Tibial nerve (tissue), 4 donors: Measurements from ENCODE around the gene SRSF4. TPM values are rescaled to one million over a fixed set of nuclear protein-coding genes. Genes with fewer than 3 reads are reported as not detected.

ENCODE experiments used
- DNase-seq, 2 donors: peaks; one replicate each; pipeline ENCODE4 v3.0.0-alpha.2; 2019; ENCODE audit warnings: low spot score in 2 of 2
- H3K27ac ChIP-seq, 4 donors: fragments of 200-600 bp; sonication (generic) in 3 of 4; one replicate each; pipeline ENCODE4 v1.5.1; 2017 to 2019; ENCODE audit warnings: mild to moderate bottlenecking in 1 of 4
- H3K27me3 ChIP-seq, 2 donors: fragments of 200-600 bp; sonication (generic) in 1 of 2; one replicate each; pipeline versions ENCODE4 v1.5.1 to v1.6.0; 2017 to 2019
- H3K36me3 ChIP-seq, 3 donors: fragments of 200-600 bp; sonication (generic); one replicate each; pipeline ENCODE4 v1.5.1; 2018 to 2019
- H3K4me1 ChIP-seq, 4 donors: fragments of 200-600 bp; sonication (generic) in 3 of 4; one replicate each; pipeline ENCODE4 v1.5.1; 2017 to 2019
- H3K4me3 ChIP-seq, 4 donors: fragments of 200-600 bp; sonication (generic) in 3 of 4; one replicate each; pipeline ENCODE4 v1.5.1; 2017 to 2019; ENCODE audit warnings: mild to moderate bottlenecking in 1 of 4, moderate library complexity in 1 of 4
- H3K9me3 ChIP-seq, 4 donors: fragments of 200-600 bp; sonication (generic) in 3 of 4; one replicate each; pipeline ENCODE4 v1.5.1; 2017 to 2019
- EP300 ChIP-seq, 2 donors: sonication (generic); formaldehyde crosslinking; IDR thresholded peaks; one replicate each; pipeline ENCODE4 v1.6.1; 2017; ENCODE audit warnings: antibody characterized with exemption in 2 of 2, mild to moderate bottlenecking in 1 of 2
- POLR2A ChIP-seq, 2 donors: fragments of 450-650 bp; IDR thresholded peaks; one replicate each; pipeline ENCODE4 v1.6.1; 2017; ENCODE audit warnings: antibody characterized with exemption in 2 of 2, mild to moderate bottlenecking in 2 of 2, moderate library complexity in 2 of 2
- WGBS, 2 donors: methylation state at CpG; one replicate each; pipeline ENCODE4 v1.1.5; 2018; 5-methylcytosine and 5-hydroxymethylcytosine counted together
- total RNA-seq, 4 donors: library from RNA; depleted of rRNA; stranded (reverse); fragments of >200 nt; gene quantifications; one replicate each; pipeline ENCODE4 v1.1.0, GENCODE V29; 2016
- TF ChIP-seq, protein P1 (sequence below), 5 experiments: fragments of 200-600 bp in 3 of 5; fragments of 450-650 bp in 2 of 5; sonication (generic) in 3 of 5; IDR thresholded peaks; one replicate each; pipeline ENCODE4 v1.5.1; 2016 to 2019; ENCODE audit warnings: antibody characterized with exemption in 5 of 5, mild to moderate bottlenecking in 3 of 5, moderate library complexity in 2 of 5

SRSF4 gene
- total RNA-seq, 4 donors from 2014 or later = 63.4 to 75.9 (median 69.1) TPM

DNA sequence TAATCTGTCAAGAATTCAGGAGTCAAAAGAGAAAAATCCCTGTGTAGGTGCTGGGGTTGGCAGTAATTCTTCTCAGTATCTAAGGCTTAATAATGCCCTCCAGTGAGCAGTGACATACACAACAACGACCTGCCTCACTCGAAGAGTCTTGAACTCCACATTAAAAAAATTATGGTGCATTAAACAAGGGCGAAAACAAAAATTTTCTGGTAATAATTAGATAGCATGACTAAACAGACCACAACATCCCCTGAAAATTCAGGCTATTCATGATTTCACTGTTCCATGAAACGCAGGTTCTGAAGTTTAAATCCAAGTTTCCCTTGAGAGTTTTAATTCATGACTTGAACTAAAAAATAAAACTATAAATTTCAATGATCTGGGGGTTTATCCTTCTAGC, 5.1 kb downstream of the SRSF4 start:
- TF ChIP-seq, protein P1, sequence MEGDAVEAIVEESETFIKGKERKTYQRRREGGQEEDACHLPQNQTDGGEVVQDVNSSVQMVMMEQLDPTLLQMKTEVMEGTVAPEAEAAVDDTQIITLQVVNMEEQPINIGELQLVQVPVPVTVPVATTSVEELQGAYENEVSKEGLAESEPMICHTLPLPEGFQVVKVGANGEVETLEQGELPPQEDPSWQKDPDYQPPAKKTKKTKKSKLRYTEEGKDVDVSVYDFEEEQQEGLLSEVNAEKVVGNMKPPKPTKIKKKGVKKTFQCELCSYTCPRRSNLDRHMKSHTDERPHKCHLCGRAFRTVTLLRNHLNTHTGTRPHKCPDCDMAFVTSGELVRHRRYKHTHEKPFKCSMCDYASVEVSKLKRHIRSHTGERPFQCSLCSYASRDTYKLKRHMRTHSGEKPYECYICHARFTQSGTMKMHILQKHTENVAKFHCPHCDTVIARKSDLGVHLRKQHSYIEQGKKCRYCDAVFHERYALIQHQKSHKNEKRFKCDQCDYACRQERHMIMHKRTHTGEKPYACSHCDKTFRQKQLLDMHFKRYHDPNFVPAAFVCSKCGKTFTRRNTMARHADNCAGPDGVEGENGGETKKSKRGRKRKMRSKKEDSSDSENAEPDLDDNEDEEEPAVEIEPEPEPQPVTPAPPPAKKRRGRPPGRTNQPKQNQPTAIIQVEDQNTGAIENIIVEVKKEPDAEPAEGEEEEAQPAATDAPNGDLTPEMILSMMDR (IDR thresholded peaks at IDR 0.05) = no peak
- TF ChIP-seq POLR2A (IDR thresholded peaks at IDR 0.05) (no peak), EP300 (IDR thresholded peaks at IDR 0.05) (no peak)
- Histone ChIP-seq H3K27me3 (no peaks in the 10 kb centered on the region), H3K9me3 (no peaks in the 10 kb centered on the region), H3K4me3 (no peak overlapping the region), H3K27ac (peak overlapping the region in 2 of 4 donors; percentile 3 to 61), H3K4me1 (peaks cover 0 to 61% (median 50%) of the 10 kb centered on the region in 4 donors), H3K36me3 (peaks cover 0 to 5% (median 0%) of the 10 kb centered on the region in 3 donors)
- 18 to 26% methylated on average over 4 of the region's 4 CpGs for WGBS, 2 donors
- DNase-seq = no peak

DNA sequence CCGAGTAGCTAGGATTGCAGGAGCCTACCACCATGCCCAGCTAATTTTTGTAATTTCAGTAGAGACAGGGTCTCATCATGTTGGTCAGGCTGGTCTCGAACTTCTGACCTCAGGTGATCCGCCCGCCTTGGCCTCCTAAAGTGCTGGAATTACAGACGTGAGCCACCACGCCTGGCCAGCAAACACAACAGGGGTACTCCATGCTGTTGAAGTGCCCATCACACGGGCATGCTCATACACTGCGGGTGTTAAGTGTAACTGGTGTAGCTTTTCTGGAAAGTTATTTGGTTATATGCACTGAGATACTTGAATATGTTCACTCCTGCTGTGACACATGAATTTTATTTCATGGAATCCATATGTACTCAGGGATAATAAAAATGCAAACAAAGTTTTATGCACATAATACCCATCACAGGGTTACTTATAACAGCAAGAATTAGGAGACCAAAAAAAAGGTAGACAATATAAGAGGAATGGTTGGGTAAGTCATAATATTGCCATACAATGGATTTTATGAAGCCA, 9.2 kb downstream of the SRSF4 start:
- no peak for DNase-seq
- 93 to 94% methylated on average over 8 of the region's 8 CpGs for WGBS, 2 donors

DNA sequence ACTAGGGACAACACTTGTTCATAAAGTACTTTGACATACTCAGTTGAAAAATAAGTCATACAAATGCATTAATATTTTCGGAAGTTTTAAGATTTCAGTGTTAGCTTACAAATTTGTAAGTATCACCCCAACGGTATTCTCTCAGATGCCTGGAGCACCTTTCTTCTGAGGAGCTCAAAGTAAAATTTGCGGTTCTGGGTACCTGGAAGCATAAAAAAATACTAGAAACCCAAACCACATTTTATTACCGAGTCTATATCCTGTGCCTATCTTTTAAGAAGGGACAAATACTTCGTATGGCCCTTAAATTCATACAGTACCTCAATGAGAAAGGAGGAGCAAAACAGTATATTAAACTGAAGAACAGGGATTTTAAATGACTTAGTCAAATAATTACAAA, 10.2 kb downstream of the SRSF4 start:
- Histone ChIP-seq H3K36me3 (peaks cover 0 to 21% (median under 1%) of the 10 kb centered on the region in 3 donors), H3K9me3 (no peaks in the 10 kb centered on the region), H3K27me3 (no peaks in the 10 kb centered on the region), H3K4me1 (peaks cover 0 to 58% (median 32%) of the 10 kb centered on the region in 4 donors), H3K27ac (no peak overlapping the region), H3K4me3 (no peak overlapping the region)
- TF ChIP-seq EP300 (IDR thresholded peaks at IDR 0.05) (no peak), POLR2A (IDR thresholded peaks at IDR 0.05) (no peak)
- TF ChIP-seq, protein P1 (IDR thresholded peaks at IDR 0.05) = no peak
- DNase-seq = no peak
- 85 to 86% methylated on average over 5 of the region's 5 CpGs for WGBS, 2 donors

More for the DNA sequence above, 9.2 kb downstream of the SRSF4 start:
- H3K27me3 ChIP-seq = no peaks in the 10 kb centered on the region
- no peak overlapping the region for H3K4me3 ChIP-seq
- H3K27ac ChIP-seq = no peak overlapping the region
- TF ChIP-seq POLR2A (IDR thresholded peaks at IDR 0.05) (no peak), EP300 (IDR thresholded peaks at IDR 0.05) (no peak)
- TF ChIP-seq, protein P1 (IDR thresholded peaks at IDR 0.05) = no peak
- H3K9me3 ChIP-seq = no peaks in the 10 kb centered on the region
- H3K4me1 ChIP-seq = peaks cover 0 to 58% (median 37%) of the 10 kb centered on the region in 4 donors
- peaks cover 0 to 12% (median 0%) of the 10 kb centered on the region in 3 donors for H3K36me3 ChIP-seq

DNA sequence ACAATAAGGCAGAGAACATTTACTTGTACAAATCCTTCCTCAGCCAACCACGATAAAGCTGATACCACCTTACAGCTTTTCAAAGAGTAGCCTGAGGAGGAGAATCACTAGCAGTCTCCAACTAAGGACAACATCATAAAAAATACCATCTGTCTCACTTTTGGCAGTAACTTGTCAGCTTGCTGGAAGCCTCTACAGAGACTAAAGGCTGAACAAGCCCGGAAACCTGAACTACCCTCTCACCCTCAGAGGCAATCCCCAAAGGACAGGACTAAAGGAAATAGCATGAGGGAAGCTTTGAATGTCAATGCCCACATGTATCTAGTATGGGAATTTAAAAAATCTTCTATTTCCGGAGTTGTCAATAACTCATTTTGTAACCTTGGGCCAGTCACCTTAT, 10.6 kb downstream of the SRSF4 start:
- Histone ChIP-seq H3K27ac (no peak overlapping the region), H3K27me3 (no peaks in the 10 kb centered on the region), H3K9me3 (no peaks in the 10 kb centered on the region), H3K4me1 (peaks cover 0 to 58% (median 29%) of the 10 kb centered on the region in 4 donors), H3K4me3 (no peak overlapping the region), H3K36me3 (peaks cover 0 to 25% (median 5%) of the 10 kb centered on the region in 3 donors)
- no peak for TF ChIP-seq EP300 (IDR thresholded peaks at IDR 0.05)
- TF ChIP-seq, protein P1 (IDR thresholded peaks at IDR 0.05) = no peak
- TF ChIP-seq POLR2A (IDR thresholded peaks at IDR 0.05) = no peak
- DNase-seq = no peak
- WGBS, 2 donors = 15 to 18% methylated on average over 3 of the region's 3 CpGs

DNA sequence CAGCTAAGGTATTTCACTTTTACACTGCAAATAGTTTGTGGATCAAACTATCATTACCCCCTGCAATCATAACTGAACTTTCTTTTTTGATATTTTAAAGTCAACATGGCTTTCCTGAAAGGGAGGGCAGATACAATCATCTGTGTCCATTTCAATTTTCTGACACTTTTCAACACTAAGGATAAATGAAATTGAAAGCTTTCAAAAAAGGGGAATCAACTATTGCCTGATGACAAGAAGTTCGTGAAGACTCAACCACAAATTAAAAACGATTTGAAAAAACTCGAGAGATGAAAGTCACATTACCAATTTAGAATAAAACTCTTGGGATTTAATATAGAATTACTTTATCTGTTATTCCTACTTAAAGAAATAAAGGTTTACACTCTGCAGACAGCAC, 11.7 kb downstream of the SRSF4 start:
- DNase-seq = no peak
- Histone ChIP-seq H3K4me3 (no peak overlapping the region), H3K4me1 (peaks cover 0 to 65% (median 28%) of the 10 kb centered on the region in 4 donors), H3K27ac (no peak overlapping the region), H3K27me3 (no peaks in the 10 kb centered on the region), H3K36me3 (peaks cover 0 to 37% (median 11%) of the 10 kb centered on the region in 3 donors), H3K9me3 (no peaks in the 10 kb centered on the region)
- no peak for TF ChIP-seq POLR2A (IDR thresholded peaks at IDR 0.05)
- TF ChIP-seq, protein P1 (IDR thresholded peaks at IDR 0.05) = no peak
- TF ChIP-seq EP300 (IDR thresholded peaks at IDR 0.05) = no peak
- WGBS, 2 donors = 66 to 70% methylated on average over 3 of the region's 3 CpGs
